Subcutaneous adipose tissue (tissue), 4 donors: ENCODE data around the gene TEX28. TPM values are rescaled to one million over a fixed set of nuclear protein-coding genes. Genes with fewer than 3 reads are reported as not detected.

Experiments
- CTCF ChIP-seq: fragments of 450-650 bp; IDR thresholded peaks from one replicate; pipeline ENCODE4 v1.5.1; 2016; ENCODE audit warnings: low read depth, mild to moderate bottlenecking, control low read depth, antibody characterized with exemption, moderate library complexity
- total RNA-seq, 4 donors: library from RNA; depleted of rRNA; stranded (reverse); fragments of >200 nt; gene quantifications; one replicate each; pipeline ENCODE4 v1.1.0, GENCODE V29; 2016

Gene TEX28
- total RNA-seq, 4 donors from 2014 or later: not detected

- TF ChIP-seq CTCF: no peak
These were observed 22.6 kb upstream of the TEX28 start for GRCh38 chrX:154317391-154317995.

- TF ChIP-seq CTCF: no peak
These were observed 20.5 kb upstream of the TEX28 start for GRCh38 chrX:154315416-154315815.

- no peak for TF ChIP-seq CTCF
These were observed 18.2 kb upstream of the TEX28 start for GRCh38 chrX:154313147-154313546.

GRCh38 chrX:154312116-154312515 lies 17.2 kb upstream of the TEX28 start:
- TF ChIP-seq CTCF: no peak

- TF ChIP-seq CTCF: no peak
These were observed 16.0 kb upstream of the TEX28 start for GRCh38 chrX:154310616-154311536.

- no peak for TF ChIP-seq CTCF
These were observed 14.3 kb upstream of the TEX28 start for GRCh38 chrX:154309041-154309775.
